GM12878 (cell line): ENCODE measurements around the gene CHMP1B. TPM values are rescaled to one million over a fixed set of nuclear protein-coding genes. Genes with fewer than 3 reads are reported as not detected.

Source experiments
- BHLHE40 ChIP-seq, 2 experiments: fragments of 450-650 bp in 1 of 2; IDR thresholded peaks; 2 replicates each; pipeline ENCODE4 v1.6.1; 2011 to 2017; ENCODE audit warnings: low read depth in 2 of 2, borderline replicate concordance in 1 of 2, improper control_type of control experiment in 1 of 2, low read length in 1 of 2, mild to moderate bottlenecking in 1 of 2
- CHD4 ChIP-seq: fragments of 200-600 bp; sonication (generic); IDR thresholded peaks from 2 replicates; pipeline ENCODE4 v1.6.1; 2016; ENCODE audit warnings: mild to moderate bottlenecking
- EP300 ChIP-seq, 2 experiments: fragments of 150-350 bp in 1 of 2; IDR thresholded peaks; 2 replicates each; pipeline ENCODE4 v1.6.1; 2011 to 2012; ENCODE audit warnings: low read depth in 2 of 2, low read length in 2 of 2, borderline replicate concordance in 1 of 2, improper control_type of control experiment in 1 of 2, inconsistent platforms in 1 of 2; ENCODE audit not compliant: control insufficient read depth in 1 of 2
- FOXK2 ChIP-seq: fragments of 450-650 bp; IDR thresholded peaks from 2 replicates; pipeline ENCODE4 v1.6.1; 2017; ENCODE audit warnings: mild to moderate bottlenecking, moderate library complexity
- IKZF1 ChIP-seq: fragments of 450-650 bp; conservative IDR thresholded peaks from 2 replicates; pipeline ENCODE4 v1.6.1; 2017; ENCODE audit warnings: antibody characterized with exemption, mild to moderate bottlenecking
- NFXL1 ChIP-seq: fragments of 450-650 bp; IDR thresholded peaks from 2 replicates; pipeline ENCODE4 v1.6.1; 2017; ENCODE audit warnings: antibody characterized with exemption, mild to moderate bottlenecking, borderline replicate concordance
- POLR2A ChIP-seq: IDR thresholded peaks from 2 replicates; pipeline ENCODE4 v1.6.1; 2011; ENCODE audit warnings: low read depth, mild to moderate bottlenecking, low read length
- RAD21 ChIP-seq: IDR thresholded peaks from 2 replicates; pipeline ENCODE4 v1.6.1; 2011; ENCODE audit warnings: mild to moderate bottlenecking, low read depth, low read length, moderate library complexity; ENCODE audit not compliant: insufficient read depth
- RAD51 ChIP-seq: fragments of 450-650 bp; IDR thresholded peaks from 2 replicates; pipeline ENCODE4 v1.6.1; 2016; ENCODE audit warnings: moderate library complexity, mild to moderate bottlenecking, inconsistent platforms
- SMC3 ChIP-seq: IDR thresholded peaks from 2 replicates; pipeline ENCODE4 v1.6.1; 2011; ENCODE audit warnings: low read length, improper control_type of control experiment, borderline replicate concordance
- TARDBP ChIP-seq: IDR thresholded peaks from 2 replicates; pipeline ENCODE4 v1.6.1; 2016; ENCODE audit warnings: borderline replicate concordance
- TBL1XR1 ChIP-seq: IDR thresholded peaks from 2 replicates; pipeline ENCODE4 v1.6.1; 2012; ENCODE audit warnings: low read depth, low read length, improper control_type of control experiment
- YY1 ChIP-seq: IDR thresholded peaks from 2 replicates; pipeline ENCODE4 v1.6.1; 2011; ENCODE audit warnings: low read depth, mild to moderate bottlenecking, low read length
- ZBED1 ChIP-seq: IDR thresholded peaks from 2 replicates; pipeline ENCODE4 v1.6.1; 2016; ENCODE audit warnings: borderline replicate concordance
- polyA plus RNA-seq, 11 experiments: library from polyadenylated mRNA; depleted of rRNA in 4 of 11; unstranded in 6 of 11; stranded (reverse) in 5 of 11; fragments of >200 nt; fragmentation: Nextera tagmentation in 4 of 11; fragmentation: Illumina TruSeq in 1 of 11; extraction: Ambion mirVana in 4 of 11; extraction: Trizol in 1 of 11; gene quantifications; 1 replicate in 1 of 11; 2 replicates in 10 of 11; pipeline versions ENCODE4 v1.2.1 to v1.2.3, GENCODE V29; 2011 to 2016; ENCODE audit warnings: inconsistent platforms in 2 of 11, missing spikeins in 2 of 11, low read depth in 1 of 11
- total RNA-seq, 4 experiments: library from RNA; depleted of rRNA in 3 of 4; stranded (reverse); fragments of >200 nt in 3 of 4; fragmentation: Illumina TruSeq in 1 of 4; extraction: Trizol in 1 of 4; gene quantifications; 2 replicates each; pipeline versions ENCODE4 v1.2.1 to v1.2.3, GENCODE V29; 2013 to 2021
- TF ChIP-seq, protein P1 (sequence below): IDR thresholded peaks from 2 replicates; pipeline ENCODE4 v1.6.1; 2011; ENCODE audit warnings: borderline replicate concordance, low read depth, mild to moderate bottlenecking, moderate library complexity, low read length; ENCODE audit not compliant: insufficient read depth, poor library complexity, severe bottlenecking
- TF ChIP-seq, protein P2 (sequence below): fragments of 450-650 bp; IDR thresholded peaks from 2 replicates; pipeline ENCODE4 v1.6.1; 2017; ENCODE audit warnings: mild to moderate bottlenecking, low read depth, inconsistent platforms; ENCODE audit not compliant: poor library complexity, severe bottlenecking
- TF ChIP-seq, protein P3 (sequence below), 3 experiments: IDR thresholded peaks in 2 of 3; conservative IDR thresholded peaks in 1 of 3; 2 replicates each; pipeline ENCODE4 v1.5.1; 2011; ENCODE audit warnings: low read depth in 3 of 3, low read length in 3 of 3, mild to moderate bottlenecking in 3 of 3, control low read depth in 2 of 3, moderate library complexity in 2 of 3, inconsistent platforms in 1 of 3, mixed read lengths in 1 of 3; ENCODE audit not compliant: control insufficient read depth in 2 of 3, insufficient read depth in 1 of 3; ENCODE audit errors: extremely low read depth in 1 of 3
- TF ChIP-seq, protein P4 (sequence below): IDR thresholded peaks from 2 replicates; pipeline ENCODE4 v1.6.1; 2012; ENCODE audit warnings: low read depth, low read length, improper control_type of control experiment
- TF ChIP-seq, protein P5 (sequence below): fragments of 450-650 bp; formaldehyde crosslinking; IDR thresholded peaks from 2 replicates; pipeline ENCODE4 v1.5.0; 2022; ENCODE audit warnings: mild to moderate bottlenecking, missing genetic modification characterization

Gene CHMP1B
- total and polyA plus RNA-seq, 10 of the 15 experiments (the other 5 are each of a cell fraction or from before 2014, with no cell fraction given) = 8.5 to 24.0 (median 18.6) TPM

DNA sequence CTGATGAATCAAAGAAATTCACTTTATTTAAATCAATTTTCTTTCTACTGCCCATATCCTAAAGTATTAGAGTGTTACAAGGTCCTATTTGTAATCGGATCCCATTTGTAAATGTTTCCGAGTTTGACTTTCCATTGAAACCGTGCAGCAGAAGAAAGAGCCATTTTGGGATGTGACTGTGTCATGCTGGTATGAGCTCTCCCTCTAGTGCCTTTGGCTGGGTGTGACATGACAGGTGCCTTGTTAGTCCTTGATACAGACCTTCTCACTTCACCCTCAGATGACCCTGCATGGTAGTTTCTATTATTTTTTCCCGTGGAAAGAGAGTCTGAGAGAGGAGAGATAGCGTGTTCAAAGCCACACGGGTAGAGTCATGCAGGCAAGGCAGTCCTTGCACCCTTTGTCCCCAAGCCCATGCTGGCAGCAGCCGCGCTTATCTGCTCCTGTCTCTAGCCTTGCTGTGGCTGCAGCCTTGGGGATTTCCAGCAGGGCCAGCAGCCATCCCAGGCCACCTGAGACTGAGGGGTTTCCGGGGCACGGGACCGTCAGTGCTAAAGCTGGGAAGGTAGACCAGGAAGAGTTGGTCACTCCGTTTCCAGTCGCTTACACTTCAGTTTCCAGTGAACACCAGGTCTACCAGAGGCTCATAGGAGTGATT, 21.4 kb downstream of the CHMP1B start (continued):
- TF ChIP-seq, protein P1, sequence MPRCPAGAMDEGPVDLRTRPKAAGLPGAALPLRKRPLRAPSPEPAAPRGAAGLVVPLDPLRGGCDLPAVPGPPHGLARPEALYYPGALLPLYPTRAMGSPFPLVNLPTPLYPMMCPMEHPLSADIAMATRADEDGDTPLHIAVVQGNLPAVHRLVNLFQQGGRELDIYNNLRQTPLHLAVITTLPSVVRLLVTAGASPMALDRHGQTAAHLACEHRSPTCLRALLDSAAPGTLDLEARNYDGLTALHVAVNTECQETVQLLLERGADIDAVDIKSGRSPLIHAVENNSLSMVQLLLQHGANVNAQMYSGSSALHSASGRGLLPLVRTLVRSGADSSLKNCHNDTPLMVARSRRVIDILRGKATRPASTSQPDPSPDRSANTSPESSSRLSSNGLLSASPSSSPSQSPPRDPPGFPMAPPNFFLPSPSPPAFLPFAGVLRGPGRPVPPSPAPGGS = no peak
- TF ChIP-seq BHLHE40 (IDR thresholded peaks at IDR 0.05; ENCODE audit: borderline replicate concordance in 1 of 2, low read depth in 2 of 2, low read length in 1 of 2) (no peak), YY1 (0 out of 2 replicates have a peak, but pooled peaks have one; percentile 41), ZBED1 (no peak), FOXK2 (no peak), IKZF1 (no peak), POLR2A (no peak), SMC3 (peak; percentile 31), RAD51 (no peak), EP300 (IDR thresholded peaks at IDR 0.05; ENCODE audit: borderline replicate concordance in 1 of 2, control insufficient read depth in 1 of 2, low read depth in 2 of 2, low read length in 2 of 2) (no peak), CHD4 (no peak), TARDBP (no peak), RAD21 (peak; percentile 54), TBL1XR1 (no peak), NFXL1 (no peak)
- TF ChIP-seq, protein P2, sequence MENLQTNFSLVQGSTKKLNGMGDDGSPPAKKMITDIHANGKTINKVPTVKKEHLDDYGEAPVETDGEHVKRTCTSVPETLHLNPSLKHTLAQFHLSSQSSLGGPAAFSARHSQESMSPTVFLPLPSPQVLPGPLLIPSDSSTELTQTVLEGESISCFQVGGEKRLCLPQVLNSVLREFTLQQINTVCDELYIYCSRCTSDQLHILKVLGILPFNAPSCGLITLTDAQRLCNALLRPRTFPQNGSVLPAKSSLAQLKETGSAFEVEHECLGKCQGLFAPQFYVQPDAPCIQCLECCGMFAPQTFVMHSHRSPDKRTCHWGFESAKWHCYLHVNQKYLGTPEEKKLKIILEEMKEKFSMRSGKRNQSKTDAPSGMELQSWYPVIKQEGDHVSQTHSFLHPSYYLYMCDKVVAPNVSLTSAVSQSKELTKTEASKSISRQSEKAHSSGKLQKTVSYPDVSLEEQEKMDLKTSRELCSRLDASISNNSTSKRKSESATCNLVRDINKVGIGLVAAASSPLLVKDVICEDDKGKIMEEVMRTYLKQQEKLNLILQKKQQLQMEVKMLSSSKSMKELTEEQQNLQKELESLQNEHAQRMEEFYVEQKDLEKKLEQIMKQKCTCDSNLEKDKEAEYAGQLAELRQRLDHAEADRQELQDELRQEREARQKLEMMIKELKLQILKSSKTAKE = no peak
- TF ChIP-seq, protein P3, sequence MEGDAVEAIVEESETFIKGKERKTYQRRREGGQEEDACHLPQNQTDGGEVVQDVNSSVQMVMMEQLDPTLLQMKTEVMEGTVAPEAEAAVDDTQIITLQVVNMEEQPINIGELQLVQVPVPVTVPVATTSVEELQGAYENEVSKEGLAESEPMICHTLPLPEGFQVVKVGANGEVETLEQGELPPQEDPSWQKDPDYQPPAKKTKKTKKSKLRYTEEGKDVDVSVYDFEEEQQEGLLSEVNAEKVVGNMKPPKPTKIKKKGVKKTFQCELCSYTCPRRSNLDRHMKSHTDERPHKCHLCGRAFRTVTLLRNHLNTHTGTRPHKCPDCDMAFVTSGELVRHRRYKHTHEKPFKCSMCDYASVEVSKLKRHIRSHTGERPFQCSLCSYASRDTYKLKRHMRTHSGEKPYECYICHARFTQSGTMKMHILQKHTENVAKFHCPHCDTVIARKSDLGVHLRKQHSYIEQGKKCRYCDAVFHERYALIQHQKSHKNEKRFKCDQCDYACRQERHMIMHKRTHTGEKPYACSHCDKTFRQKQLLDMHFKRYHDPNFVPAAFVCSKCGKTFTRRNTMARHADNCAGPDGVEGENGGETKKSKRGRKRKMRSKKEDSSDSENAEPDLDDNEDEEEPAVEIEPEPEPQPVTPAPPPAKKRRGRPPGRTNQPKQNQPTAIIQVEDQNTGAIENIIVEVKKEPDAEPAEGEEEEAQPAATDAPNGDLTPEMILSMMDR (IDR thresholded peaks at IDR 0.05 in 2 of 3, conservative IDR thresholded peaks at IDR 0.05 in 1 of 3; ENCODE audit: control insufficient read depth in 2 of 3, extremely low read depth in 1 of 3, insufficient read depth in 1 of 3, low read depth in 3 of 3, low read length in 3 of 3) = peak; percentile 28 to 50 (median 36); a peak in 4 of 6 replicates
- TF ChIP-seq, protein P4, sequence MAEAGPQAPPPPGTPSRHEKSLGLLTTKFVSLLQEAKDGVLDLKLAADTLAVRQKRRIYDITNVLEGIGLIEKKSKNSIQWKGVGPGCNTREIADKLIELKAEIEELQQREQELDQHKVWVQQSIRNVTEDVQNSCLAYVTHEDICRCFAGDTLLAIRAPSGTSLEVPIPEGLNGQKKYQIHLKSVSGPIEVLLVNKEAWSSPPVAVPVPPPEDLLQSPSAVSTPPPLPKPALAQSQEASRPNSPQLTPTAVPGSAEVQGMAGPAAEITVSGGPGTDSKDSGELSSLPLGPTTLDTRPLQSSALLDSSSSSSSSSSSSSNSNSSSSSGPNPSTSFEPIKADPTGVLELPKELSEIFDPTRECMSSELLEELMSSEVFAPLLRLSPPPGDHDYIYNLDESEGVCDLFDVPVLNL = no peak
- TF ChIP-seq, protein P5, sequence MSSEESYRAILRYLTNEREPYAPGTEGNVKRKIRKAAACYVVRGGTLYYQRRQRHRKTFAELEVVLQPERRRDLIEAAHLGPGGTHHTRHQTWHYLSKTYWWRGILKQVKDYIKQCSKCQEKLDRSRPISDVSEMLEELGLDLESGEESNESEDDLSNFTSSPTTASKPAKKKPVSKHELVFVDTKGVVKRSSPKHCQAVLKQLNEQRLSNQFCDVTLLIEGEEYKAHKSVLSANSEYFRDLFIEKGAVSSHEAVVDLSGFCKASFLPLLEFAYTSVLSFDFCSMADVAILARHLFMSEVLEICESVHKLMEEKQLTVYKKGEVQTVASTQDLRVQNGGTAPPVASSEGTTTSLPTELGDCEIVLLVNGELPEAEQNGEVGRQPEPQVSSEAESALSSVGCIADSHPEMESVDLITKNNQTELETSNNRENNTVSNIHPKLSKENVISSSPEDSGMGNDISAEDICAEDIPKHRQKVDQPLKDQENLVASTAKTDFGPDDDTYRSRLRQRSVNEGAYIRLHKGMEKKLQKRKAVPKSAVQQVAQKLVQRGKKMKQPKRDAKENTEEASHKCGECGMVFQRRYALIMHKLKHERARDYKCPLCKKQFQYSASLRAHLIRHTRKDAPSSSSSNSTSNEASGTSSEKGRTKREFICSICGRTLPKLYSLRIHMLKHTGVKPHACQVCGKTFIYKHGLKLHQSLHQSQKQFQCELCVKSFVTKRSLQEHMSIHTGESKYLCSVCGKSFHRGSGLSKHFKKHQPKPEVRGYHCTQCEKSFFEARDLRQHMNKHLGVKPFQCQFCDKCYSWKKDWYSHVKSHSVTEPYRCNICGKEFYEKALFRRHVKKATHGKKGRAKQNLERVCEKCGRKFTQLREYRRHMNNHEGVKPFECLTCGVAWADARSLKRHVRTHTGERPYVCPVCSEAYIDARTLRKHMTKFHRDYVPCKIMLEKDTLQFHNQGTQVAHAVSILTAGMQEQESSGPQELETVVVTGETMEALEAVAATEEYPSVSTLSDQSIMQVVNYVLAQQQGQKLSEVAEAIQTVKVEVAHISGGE (CRISPR knock-in tag) = no peak
- TF ChIP-seq, all 136 proteins: peak for 4
